Globus pallidus (tissue), 1 donor: ENCODE data around the gene NFATC2.

Source experiments
- DNase-seq: peaks from one replicate; pipeline ENCODE4 v3.0.0-alpha.2; 2015; ENCODE audit warnings: low spot score

Gene NFATC2

DNA sequence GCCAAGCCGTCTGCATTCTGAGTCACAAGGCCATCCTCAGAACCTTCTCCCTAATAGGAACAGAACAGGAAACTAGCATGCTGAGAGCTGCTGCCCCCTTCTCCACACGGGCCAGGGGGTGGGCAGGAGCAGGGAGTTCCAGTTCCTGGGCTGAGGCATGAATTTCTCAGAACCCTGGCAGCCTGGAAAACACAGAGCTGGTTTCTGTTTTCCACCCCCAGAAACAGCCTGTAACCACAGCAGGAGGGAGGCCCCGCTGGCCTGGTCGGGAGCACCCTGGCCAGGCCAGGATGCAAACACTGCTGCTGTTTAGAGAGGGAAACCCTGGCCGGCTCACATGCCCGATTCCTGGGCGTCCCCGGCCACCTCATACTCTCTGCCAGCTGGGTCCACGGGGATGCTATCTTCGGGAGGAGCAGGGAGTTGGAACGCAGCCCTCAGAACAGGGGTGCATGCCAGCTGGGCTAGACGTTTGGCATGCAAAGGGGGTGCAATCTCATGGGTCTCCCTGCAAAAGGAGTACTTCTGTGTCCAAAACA lies 130.1 kb downstream of the NFATC2 start:
- DNase-seq, result no peak

- DNase-seq, result no peak
These were observed 130.6 kb downstream of the NFATC2 start for GRCh38 chr20:51411870-51412269.

- DNase-seq, result no peak
These were observed 131.8 kb downstream of the NFATC2 start for GRCh38 chr20:51410586-51411325.

DNA sequence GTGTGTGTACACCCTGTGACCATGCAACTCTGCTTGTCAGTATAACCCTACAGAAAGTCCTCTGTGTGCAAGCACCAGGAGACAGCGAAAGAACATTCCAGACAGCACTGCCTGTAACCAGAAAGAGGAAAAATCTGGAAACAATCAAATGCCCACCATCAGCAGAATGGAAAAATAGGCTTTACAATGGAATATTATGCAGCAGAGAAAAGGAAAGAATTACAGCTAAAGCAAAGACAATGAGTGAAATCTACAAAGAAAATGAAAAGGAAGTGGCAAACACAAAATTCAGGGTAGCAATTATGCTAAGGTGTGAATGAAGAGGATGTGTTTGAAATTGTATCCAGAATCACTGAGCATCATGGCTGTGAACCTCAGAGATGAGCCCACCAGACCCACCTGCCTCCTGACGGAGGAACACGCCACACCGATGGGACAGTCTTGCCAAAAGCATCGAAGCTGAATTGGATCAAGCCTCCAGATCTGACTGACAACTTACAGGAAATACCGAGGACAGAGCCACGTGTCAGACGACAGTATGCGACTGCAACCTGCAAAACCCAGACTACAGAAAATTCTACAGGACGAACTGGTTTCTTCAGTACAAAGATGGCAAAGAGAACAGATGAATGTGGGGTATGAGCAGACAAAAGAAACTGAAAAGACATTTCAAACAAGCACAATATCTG lies 133.2 kb downstream of the NFATC2 start:
- no peak for DNase-seq

DNA sequence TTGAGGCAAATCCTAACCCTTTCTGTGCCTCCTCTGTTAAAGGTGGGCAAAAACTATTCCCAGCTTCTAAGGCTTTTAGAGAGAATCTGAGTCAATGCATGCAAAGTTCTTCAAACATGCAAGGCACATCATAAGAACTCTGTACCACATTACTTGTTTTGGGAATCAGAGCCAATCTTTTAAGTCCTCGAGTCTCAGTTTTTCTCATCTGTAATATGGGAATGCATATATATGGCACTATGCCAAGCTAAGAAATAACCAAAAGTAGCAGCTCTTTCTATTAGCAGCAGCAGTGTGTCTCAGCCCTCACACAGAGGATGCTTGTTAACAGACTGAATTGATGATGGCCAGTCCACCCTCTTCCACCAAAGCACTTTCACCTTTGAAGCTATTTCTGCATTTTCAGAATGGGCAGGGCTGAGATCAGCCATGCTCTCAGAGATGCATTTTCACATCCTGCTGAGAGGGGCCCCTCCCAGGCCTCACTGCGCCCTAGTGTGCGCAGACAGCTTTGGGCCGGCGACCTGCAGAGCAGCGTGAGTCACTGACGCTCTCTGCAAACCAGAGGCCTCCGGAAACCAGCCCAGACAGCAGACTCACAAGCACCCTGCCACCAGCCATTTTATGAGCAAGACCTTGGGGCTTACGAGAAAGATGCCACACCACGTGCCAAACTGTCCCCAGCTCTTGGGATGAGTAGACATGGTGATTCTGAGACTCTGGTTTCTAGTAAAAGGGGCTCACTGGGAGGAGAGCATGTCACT lies 138.0 kb downstream of the NFATC2 start:
- DNase-seq, result no peak

- no peak for DNase-seq
These were observed 138.9 kb downstream of the NFATC2 start for GRCh38 chr20:51403466-51404220.

DNA sequence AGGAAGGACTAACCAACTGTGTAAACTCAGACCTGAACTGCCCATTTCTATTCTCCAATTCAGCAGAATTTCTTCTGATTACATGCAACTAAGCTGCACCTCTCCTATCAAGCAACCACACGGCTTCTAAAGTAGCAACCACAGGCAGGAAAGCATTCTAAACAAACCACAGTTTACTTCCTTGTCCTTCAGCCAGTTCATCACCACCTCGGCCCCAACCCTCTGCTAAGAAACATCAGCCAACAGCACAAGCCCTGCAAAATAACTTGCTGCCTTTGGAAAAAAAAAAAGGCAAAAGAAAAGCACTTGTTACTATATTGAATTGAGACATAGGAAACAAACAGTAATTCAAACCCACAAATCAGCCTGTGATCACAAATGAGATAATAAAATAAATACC lies 140.3 kb downstream of the NFATC2 start:
- peak; percentile 25 for DNase-seq

DNA sequence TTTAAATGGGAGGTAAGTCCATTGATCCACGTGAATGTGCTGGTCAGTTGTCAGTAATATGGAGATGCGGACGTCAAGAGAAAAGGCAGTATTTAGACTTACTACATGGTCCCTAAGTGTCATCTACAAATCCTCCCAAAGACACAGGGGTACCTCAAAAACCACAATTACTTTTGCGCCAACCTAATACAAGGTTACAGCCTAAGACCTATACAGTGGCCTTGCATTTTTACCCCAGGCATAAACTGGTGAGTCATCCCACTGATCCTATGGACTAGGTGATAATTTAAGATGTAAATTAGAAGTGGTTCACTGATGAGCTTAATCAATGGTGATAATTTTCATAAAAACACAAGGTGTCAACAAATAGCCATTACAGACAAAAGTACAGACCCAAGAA lies 141.0 kb downstream of the NFATC2 start:
- no peak for DNase-seq

DNA sequence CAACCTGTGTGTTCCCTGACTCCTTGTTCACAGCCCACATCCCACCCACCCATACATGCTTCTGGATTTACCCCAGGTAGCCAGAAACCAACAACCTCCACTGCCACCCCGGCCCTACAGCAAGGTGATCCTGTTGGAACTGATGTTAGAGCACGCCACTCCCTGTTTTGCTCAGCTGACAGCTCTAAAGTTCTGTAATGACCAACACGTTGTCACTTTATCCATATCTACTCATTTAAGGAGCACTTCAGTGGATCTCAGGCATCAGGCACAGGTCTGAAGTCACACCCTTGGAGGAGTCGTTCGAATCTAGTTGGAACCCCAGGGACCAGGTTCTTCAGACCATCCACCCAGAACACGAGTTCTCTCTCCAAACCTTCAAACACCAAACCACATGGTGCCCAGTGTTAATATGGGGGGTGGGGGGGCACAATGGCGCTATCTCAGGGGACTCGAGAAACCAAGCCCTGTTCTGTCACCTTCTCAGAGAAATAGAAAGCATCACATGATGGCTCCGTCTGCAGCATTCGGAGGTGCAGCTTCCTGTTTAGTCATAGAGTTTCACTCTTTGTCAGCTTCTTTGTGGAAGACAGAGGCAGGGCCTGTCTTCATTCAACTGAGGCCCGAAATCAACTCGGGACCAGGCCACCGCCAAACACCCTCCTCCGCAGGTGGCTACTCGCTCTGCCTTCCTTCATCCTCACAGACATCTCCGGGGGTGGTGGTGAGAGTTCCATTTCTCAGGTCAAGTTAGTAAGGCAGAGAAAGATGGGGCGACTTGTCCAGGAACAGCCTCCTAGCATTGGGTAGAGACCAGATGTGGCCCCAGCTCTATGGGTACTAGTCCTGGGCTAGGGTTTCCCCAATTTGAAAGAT lies 142.2 kb downstream of the NFATC2 start:
- DNase-seq, result peak; percentile 45

DNA sequence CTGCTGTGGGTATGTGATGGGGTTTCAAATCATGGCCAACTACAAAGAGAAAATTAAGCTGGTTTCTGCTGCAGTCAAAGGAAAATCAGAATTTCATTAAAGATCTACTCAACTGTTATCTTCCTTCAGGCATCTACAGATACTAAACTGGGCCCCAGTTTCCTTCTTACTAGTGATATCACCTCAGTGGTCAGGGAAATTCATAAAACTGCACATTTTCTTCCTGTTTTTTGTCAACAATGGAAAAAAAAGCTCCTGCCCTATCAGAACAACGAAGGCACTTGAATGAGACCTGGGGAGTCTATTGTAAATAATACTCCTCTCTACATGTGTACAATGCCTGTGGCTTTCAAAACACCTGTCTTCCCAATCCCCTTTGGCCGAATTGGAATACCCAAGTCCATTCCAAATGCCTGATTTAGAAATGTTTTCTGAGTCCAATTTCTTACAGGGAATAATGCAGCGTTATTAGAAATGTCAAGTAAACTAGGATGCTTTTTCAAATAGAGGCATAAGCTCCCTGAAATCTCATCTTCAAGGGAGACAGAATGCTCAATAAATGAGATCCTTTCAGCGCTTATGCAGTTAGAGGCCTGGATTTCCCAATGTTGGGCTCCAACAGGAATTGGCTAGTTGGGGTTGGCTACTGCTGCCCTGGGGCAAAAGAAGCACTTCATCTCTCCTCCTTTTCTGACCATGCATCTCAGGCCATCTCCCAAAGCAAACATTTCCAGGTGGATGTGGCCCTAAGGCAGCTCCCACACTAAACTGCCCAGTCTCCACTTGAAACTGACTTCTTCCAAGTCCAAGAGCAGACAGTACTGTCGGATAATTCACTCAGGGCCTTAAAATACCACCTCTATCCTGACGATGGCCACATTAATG lies 143.3 kb downstream of the NFATC2 start:
- DNase-seq, result no peak

DNA sequence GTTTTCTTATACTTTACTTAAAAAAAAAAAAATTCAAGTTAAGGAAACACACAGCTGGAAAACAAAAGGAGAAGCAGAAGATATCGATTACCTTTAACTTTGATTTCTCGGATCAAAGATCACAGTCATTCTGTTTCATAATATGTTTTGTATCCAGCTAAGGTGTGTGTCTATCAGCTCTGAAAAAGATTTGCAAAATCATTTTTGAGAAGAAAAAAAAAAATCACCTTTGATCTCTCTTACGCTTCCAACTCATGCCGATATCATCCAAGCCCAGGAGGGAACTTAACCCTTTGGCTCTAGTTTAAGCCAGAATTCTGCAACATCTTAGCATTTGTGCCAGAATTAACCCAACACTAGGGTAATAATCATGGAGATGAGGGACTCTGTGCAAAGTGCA lies 144.0 kb downstream of the NFATC2 start:
- DNase-seq, result no peak

DNA sequence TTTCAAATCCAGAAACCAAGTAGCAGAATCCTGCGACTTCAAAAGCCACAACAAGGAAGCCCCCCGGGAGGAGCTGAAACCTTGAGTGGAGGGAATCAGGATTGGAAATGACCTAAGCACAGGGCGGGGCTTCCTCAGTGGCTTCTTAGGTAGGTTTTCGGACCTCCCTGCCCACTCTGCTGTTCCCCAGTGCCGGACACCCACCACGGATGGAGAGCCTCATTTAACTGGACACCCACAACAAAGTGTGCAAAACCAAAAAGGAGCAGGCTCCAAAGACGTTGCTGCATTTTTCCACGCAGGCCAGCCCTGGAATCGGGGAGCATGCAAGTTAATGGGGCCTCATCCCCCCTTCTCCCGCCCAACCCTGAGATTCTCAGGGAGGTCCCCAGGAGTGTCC lies 144.4 kb downstream of the NFATC2 start:
- DNase-seq, result no peak

DNA sequence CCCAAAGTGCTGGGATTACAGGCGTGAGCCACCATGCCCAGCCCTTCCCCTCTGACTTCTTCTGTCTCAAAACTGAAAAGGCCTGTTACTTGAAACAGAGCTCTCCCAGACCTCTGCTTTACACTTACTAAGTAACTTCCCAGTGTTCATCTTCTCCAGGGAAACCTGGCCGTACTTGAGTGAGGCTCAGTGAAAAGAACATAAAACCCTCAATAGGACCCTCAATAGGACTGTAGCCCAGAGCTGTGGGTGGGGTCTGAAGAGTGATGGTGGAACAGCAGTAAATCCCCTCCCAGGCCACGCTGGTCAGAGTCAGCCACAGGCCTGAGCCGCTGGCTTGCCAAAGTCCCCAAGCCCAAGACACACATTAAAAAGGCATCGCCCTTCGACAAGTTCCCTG lies 145.4 kb downstream of the NFATC2 start:
- no peak for DNase-seq

GRCh38 chr20:51396365-51396909 lies 146.1 kb downstream of the NFATC2 start:
- no peak for DNase-seq

- no peak for DNase-seq
These were observed 147.8 kb downstream of the NFATC2 start for GRCh38 chr20:51394706-51395105.

GRCh38 chr20:51393571-51393970 lies 148.9 kb downstream of the NFATC2 start:
- DNase-seq, result no peak

DNA sequence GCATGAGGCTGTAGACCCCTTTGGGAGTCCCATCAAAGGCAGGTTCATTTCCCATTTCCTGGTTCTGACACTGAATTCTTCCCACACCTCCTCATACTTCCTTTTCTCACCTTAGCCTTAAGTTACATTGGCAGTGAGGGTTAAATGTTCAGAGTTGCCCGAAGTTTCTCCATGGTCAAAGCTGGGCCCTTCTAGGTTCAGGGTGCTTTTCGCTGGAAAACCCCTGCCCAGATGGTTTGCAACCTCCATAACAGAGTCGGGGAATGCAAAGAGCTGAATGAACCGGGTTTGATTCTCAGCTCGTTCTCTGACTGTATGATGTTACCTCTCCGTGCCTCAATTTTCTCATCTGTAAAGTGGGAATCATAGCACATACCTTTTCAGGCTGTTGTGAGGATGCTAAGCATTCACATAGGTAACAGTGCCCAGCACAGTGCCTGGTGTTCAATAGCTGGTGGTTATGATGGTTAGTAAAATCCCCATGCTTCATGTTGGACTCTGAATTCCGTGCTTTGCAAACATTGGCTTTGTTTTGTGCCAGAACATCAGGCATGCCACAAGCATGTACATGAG lies 149.8 kb downstream of the NFATC2 start:
- no peak for DNase-seq

DNA sequence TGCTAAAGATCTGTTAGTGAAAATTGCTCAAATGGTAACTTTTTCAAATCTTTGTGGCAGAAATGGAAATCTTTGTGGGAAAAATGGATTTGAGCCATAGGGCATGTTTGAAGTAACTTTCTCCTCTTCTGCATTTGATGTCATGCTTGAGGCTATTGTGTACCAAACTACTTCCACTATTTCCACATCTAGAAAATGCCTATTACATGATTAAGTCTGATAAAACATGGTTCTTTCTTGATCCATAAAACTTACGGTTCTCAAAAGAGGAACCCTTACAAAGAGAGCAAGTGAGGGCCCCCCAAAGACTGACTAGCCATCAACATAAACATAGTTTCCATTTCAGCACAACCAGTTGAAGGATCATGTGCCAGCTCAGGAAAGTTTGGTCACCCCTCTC lies 150.6 kb downstream of the NFATC2 start:
- DNase-seq, result no peak

- DNase-seq, result no peak
These were observed 152.8 kb downstream of the NFATC2 start for GRCh38 chr20:51389543-51390264.
